ENCODE data around the gene FOXL2NB. TPM values are rescaled to one million over a fixed set of nuclear protein-coding genes. Genes with fewer than 3 reads are reported as not detected.

The FOXL2NB gene
- total RNA-seq, 1 experiment from 2014 or later: not detected

- Histone ChIP-seq H3K27ac (ENCODE audit: low read depth, low read length, poor library complexity, severe bottlenecking) (no peak overlapping the region), H3K4me1 (ENCODE audit: insufficient read depth, low read length, poor library complexity, severe bottlenecking) (no peaks in the 10 kb centered on the region), H3K4me3 (ENCODE audit: low read depth, low read length, poor library complexity, severe bottlenecking) (no peak overlapping the region), H3K9me3 (ENCODE audit: low read depth, low read length, poor library complexity, severe bottlenecking) (peaks cover 6% of the 10 kb centered on the region), H3K36me3 (ENCODE audit: insufficient read depth, low read length, poor library complexity, severe bottlenecking) (no peaks in the 10 kb centered on the region), H3K27me3 (replicated peaks; ENCODE audit: insufficient read depth, low read depth, low read length, poor library complexity) (peaks cover 38% of the 10 kb centered on the region)
- POLR2A ChIA-PET (ENCODE audit: low non-redundant PET): no interaction called here
- no TSS peak for BruUV-seq (replicated peaks)
- no peak for DNase-seq (ENCODE audit: low spot score)
- intact Hi-C loops (cut with micrococcal nuclease; ENCODE audit: unreplicated experiment): no loop called here
- no peak for TF ChIP-seq EZH2 (IDR thresholded peaks at IDR 0.05; ENCODE audit: borderline replicate concordance, low read depth, low read length, poor library complexity, severe bottlenecking)
- CTCF ChIA-PET: no interaction called here
These were observed 16.0 kb downstream of the FOXL2NB start for GRCh38 chr3:138962854-138963560.

- TF ChIP-seq CTCF (conservative IDR thresholded peaks at IDR 0.05; ENCODE audit: low read depth, low read length) (no peak), EZH2 (IDR thresholded peaks at IDR 0.05; ENCODE audit: borderline replicate concordance, low read depth, low read length, poor library complexity, severe bottlenecking) (no peak)
- Histone ChIP-seq H3K27ac (ENCODE audit: low read depth, low read length, poor library complexity, severe bottlenecking) (no peak overlapping the region), H3K36me3 (ENCODE audit: insufficient read depth, low read length, poor library complexity, severe bottlenecking) (no peaks in the 10 kb centered on the region), H3K9me3 (ENCODE audit: low read depth, low read length, poor library complexity, severe bottlenecking) (peaks cover 6% of the 10 kb centered on the region), H3K4me1 (ENCODE audit: insufficient read depth, low read length, poor library complexity, severe bottlenecking) (no peaks in the 10 kb centered on the region), H3K4me3 (ENCODE audit: low read depth, low read length, poor library complexity, severe bottlenecking) (no peak overlapping the region), H3K27me3 (replicated peaks; ENCODE audit: insufficient read depth, low read depth, low read length, poor library complexity) (peaks cover 27% of the 10 kb centered on the region)
- POLR2A ChIA-PET (ENCODE audit: low non-redundant PET): no interaction called here
- no peak for DNase-seq (ENCODE audit: low spot score)
- BruUV-seq (replicated peaks): no TSS peak
- CTCF ChIA-PET: no interaction called here
- intact Hi-C loops (cut with micrococcal nuclease; ENCODE audit: unreplicated experiment): no loop called here
These were observed 17.2 kb downstream of the FOXL2NB start for GRCh38 chr3:138964264-138964663.

GRCh38 chr3:138964923-138965322 lies 17.9 kb downstream of the FOXL2NB start:
- Histone ChIP-seq H3K27ac (ENCODE audit: low read depth, low read length, poor library complexity, severe bottlenecking) (no peak overlapping the region), H3K4me3 (ENCODE audit: low read depth, low read length, poor library complexity, severe bottlenecking) (no peak overlapping the region), H3K27me3 (replicated peaks; ENCODE audit: insufficient read depth, low read depth, low read length, poor library complexity) (peaks cover 20% of the 10 kb centered on the region), H3K9me3 (ENCODE audit: low read depth, low read length, poor library complexity, severe bottlenecking) (peaks cover 6% of the 10 kb centered on the region), H3K36me3 (ENCODE audit: insufficient read depth, low read length, poor library complexity, severe bottlenecking) (no peaks in the 10 kb centered on the region), H3K4me1 (ENCODE audit: insufficient read depth, low read length, poor library complexity, severe bottlenecking) (no peaks in the 10 kb centered on the region)
- intact Hi-C loops (cut with micrococcal nuclease; ENCODE audit: unreplicated experiment): no loop called here
- CTCF ChIA-PET: no interaction called here
- POLR2A ChIA-PET (ENCODE audit: low non-redundant PET): no interaction called here
- BruUV-seq (replicated peaks): no TSS peak
- TF ChIP-seq EZH2 (IDR thresholded peaks at IDR 0.05; ENCODE audit: borderline replicate concordance, low read depth, low read length, poor library complexity, severe bottlenecking) (no peak), CTCF (conservative IDR thresholded peaks at IDR 0.05; ENCODE audit: low read depth, low read length) (no peak)
- DNase-seq (ENCODE audit: low spot score): no peak

GRCh38 chr3:138971766-138972320 lies 24.8 kb downstream of the FOXL2NB start:
- H3K4me3 ChIP-seq (ENCODE audit: low read depth, low read length, poor library complexity, severe bottlenecking): no peak overlapping the region
- ChIA-PET POLR2A (ENCODE audit: low non-redundant PET) (no interaction called here), CTCF (no interaction called here)
- DNase-seq (ENCODE audit: low spot score): no peak
- H3K4me1 ChIP-seq (ENCODE audit: insufficient read depth, low read length, poor library complexity, severe bottlenecking): no peaks in the 10 kb centered on the region
- no peak overlapping the region for H3K27ac ChIP-seq (ENCODE audit: low read depth, low read length, poor library complexity, severe bottlenecking)
- no peaks in the 10 kb centered on the region for H3K27me3 ChIP-seq (replicated peaks; ENCODE audit: insufficient read depth, low read depth, low read length, poor library complexity)
- no peaks in the 10 kb centered on the region for H3K36me3 ChIP-seq (ENCODE audit: insufficient read depth, low read length, poor library complexity, severe bottlenecking)
- intact Hi-C loops (cut with micrococcal nuclease; ENCODE audit: unreplicated experiment): no loop called here
- no TSS peak for BruUV-seq (replicated peaks)
- H3K9me3 ChIP-seq (ENCODE audit: low read depth, low read length, poor library complexity, severe bottlenecking): no peaks in the 10 kb centered on the region
- no peak for TF ChIP-seq CTCF (conservative IDR thresholded peaks at IDR 0.05; ENCODE audit: low read depth, low read length)
- TF ChIP-seq EZH2 (IDR thresholded peaks at IDR 0.05; ENCODE audit: borderline replicate concordance, low read depth, low read length, poor library complexity, severe bottlenecking): no peak

Measured in A673 (cell line).